A375 (cell line): ENCODE measurements around the gene PNCK. TPM values are rescaled to one million over a fixed set of nuclear protein-coding genes. Genes with fewer than 3 reads are reported as not detected.

ENCODE experiments used
- small RNA-seq: library from RNA; depleted of rRNA; stranded (forward); fragments of <200 nt; gene quantifications from one replicate; pipeline ENCODE3, GENCODE V24; 2014
- total RNA-seq: library from RNA; depleted of rRNA; stranded (reverse); fragments of >200 nt; shearing (Covaris generic); gene quantifications from 2 replicates; pipeline ENCODE4 v1.2.3, GENCODE V29; 2014; rRNA removed

PNCK gene
- 0.61 and 2.5 TPM in 2 replicates for total RNA-seq

GRCh38 chrX:153673428-153674218, at the start of gene PNCK:
PNCK (minus strand) TSS chrX:153673813; CDS start chrX:153673076, 737 bp downstream.

GRCh38 chrX:153687121-153688039, 13.8 kb upstream of the PNCK start, which contains the start of gene SLC6A8:
SLC6A8 (plus strand) TSS chrX:153687926; CDS start chrX:153688575, 649 bp downstream.

GRCh38 chrX:153646620-153647373, 26.8 kb downstream of the PNCK start, which contains the start of gene DUSP9:
DUSP9 (plus strand) TSS chrX:153647203; CDS start chrX:153647954, 751 bp downstream.

Small RNA genes within 50 kb of the gene (small RNA-seq; reads per million reads assigned to genes)
- not detected for gene RN7SL687P

Other genes starting within 250 kb of the PNCK start
- gene TREX2, start 227.8 kb downstream of the PNCK start, total RNA-seq: 0.69 and 1.2 TPM in 2 replicates
- gene HAUS7, start 203.2 kb downstream of the PNCK start, total RNA-seq: 54.6 and 68.3 TPM in 2 replicates
- 7.6 and 7.9 TPM in 2 replicates for gene BGN, start 178.8 kb downstream of the PNCK start, total RNA-seq
- gene ATP2B3, start 156.2 kb downstream of the PNCK start, total RNA-seq: 0.08 TPM in 1 of 2 replicates, not detected in the other
- 48.6 and 55.8 TPM in 2 replicates for gene CCNQ, start 74.7 kb downstream of the PNCK start, total RNA-seq
- gene DUSP9, start 26.6 kb downstream of the PNCK start, total RNA-seq: 6.0 and 7.6 TPM in 2 replicates
- 31.5 and 51.9 TPM in 2 replicates for gene SLC6A8, start 14.1 kb upstream of the PNCK start, total RNA-seq
- gene BCAP31, start 50.6 kb upstream of the PNCK start, total RNA-seq: 215 and 221 TPM in 2 replicates
- gene ABCD1, start 51.0 kb upstream of the PNCK start, total RNA-seq: 17.0 and 17.8 TPM in 2 replicates
- 33.5 and 40.3 TPM in 2 replicates for gene PLXNB3, start 90.4 kb upstream of the PNCK start, total RNA-seq
- gene SRPK3, start 107.2 kb upstream of the PNCK start, total RNA-seq: 1.8 and 2.0 TPM in 2 replicates
- gene IDH3G, start 120.6 kb upstream of the PNCK start, total RNA-seq: 64.2 and 90.6 TPM in 2 replicates
- gene SSR4, start 120.9 kb upstream of the PNCK start, total RNA-seq: 153 and 178 TPM in 2 replicates
- gene PDZD4, start 156.7 kb upstream of the PNCK start, total RNA-seq: 2.8 and 5.4 TPM in 2 replicates
- 41.7 and 45.7 TPM in 2 replicates for gene L1CAM, start 212.4 kb upstream of the PNCK start, total RNA-seq
- 0.27 TPM in 1 of 2 replicates, not detected in the other for gene AVPR2, start 230.9 kb upstream of the PNCK start, total RNA-seq